AG20443 (cell line): ENCODE results near the gene PROZ.
"Not testable (repeated sequence)": the region's sequence is repeated elsewhere in the genome, so short reads cannot be mapped to it uniquely, and the experiment has no call there.

ENCODE experiments used
- DNase-seq: peaks from one replicate; pipeline ENCODE4 v3.0.0; 2012; ENCODE audit warnings: low spot score, mixed read lengths

PROZ gene

GRCh38 chr13:113157929-113158747 lies at the start of gene PROZ:
Gene PROZ (plus strand): TSS chr13:113158648. CDS start chr13:113158661, 13 bp downstream.
- DNase-seq, result no peak

- no peak for DNase-seq
Measured at GRCh38 chr13:113109151-113110047, 49.0 kb upstream of the PROZ start.

- DNase-seq, result peak; percentile 33
Measured at GRCh38 chr13:113110048-113110851, 48.2 kb upstream of the PROZ start.

- DNase-seq, result no peak
Measured at GRCh38 chr13:113110852-113111315, 47.6 kb upstream of the PROZ start.

GRCh38 chr13:113111821-113112220 lies 46.6 kb upstream of the PROZ start:
- not testable (repeated sequence) for DNase-seq

- not testable (repeated sequence) for DNase-seq
Measured at GRCh38 chr13:113112475-113112874, 46.0 kb upstream of the PROZ start.

GRCh38 chr13:113112893-113113845 lies 45.3 kb upstream of the PROZ start:
- no peak for DNase-seq

- no peak for DNase-seq
Measured at GRCh38 chr13:113113846-113114271, 44.6 kb upstream of the PROZ start.

GRCh38 chr13:113114511-113115362 lies 43.7 kb upstream of the PROZ start:
- no peak for DNase-seq

- no peak for DNase-seq
Measured at GRCh38 chr13:113115363-113116205, 42.9 kb upstream of the PROZ start.

GRCh38 chr13:113116206-113116800 lies 42.1 kb upstream of the PROZ start:
- DNase-seq, result no peak

GRCh38 chr13:113116871-113117271 lies 41.6 kb upstream of the PROZ start:
- no peak for DNase-seq

- peak; percentile 68 for DNase-seq
Measured at GRCh38 chr13:113117335-113117872, 41.0 kb upstream of the PROZ start.

GRCh38 chr13:113117911-113118260 lies 40.6 kb upstream of the PROZ start:
- no peak for DNase-seq

- DNase-seq, result no peak
Measured at GRCh38 chr13:113118261-113119021, 40.0 kb upstream of the PROZ start.

GRCh38 chr13:113119166-113119821 lies 39.2 kb upstream of the PROZ start:
- DNase-seq, result no peak

GRCh38 chr13:113119822-113120189 lies 38.6 kb upstream of the PROZ start:
- DNase-seq, result no peak
